ENCODE measurements around the gene PXMP2.

The PXMP2 gene

DNA sequence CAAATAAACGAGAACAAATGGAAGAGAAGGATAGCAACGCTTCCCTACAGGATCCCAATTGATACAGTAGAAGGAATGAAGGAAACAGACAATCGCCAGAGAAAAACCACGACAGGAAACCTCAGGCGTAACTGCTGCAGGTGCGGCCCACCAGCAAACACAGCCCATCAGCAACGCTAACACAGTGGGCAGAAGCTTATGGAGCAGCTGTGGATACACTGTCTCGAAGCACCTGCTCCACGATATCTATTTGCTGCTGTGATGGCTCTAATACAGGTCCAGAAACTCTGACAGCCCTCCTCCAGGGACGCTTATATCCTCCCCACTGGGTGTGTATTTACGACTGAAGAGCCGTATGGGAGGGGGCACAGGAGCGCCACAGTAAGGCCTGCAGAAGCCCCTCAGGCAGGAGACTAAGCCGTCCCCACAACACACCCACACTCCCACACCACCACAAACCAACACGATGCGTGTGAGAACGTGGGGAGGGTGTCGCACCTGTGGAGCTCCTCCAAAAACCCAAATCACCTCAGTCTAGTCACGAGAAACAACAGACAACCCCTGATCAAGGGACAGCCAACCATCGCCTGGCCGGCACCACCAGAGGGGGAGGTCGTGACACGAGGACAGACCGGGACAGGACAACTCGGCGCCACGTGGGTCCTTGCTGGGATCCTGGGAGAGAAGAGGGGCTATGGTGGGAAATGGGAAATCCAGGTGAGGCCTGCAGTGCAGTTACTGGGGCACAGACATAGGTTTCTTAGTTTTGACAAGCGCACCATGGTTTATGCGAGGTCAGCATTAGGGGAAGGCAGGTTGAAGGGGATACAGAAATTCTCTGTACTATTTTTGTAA, 24.3 kb upstream of the PXMP2 start:
- H3K9ac ChIP-seq (ENCODE audit: low read depth, low read length): no peak overlapping the region
- peaks cover 99% of the 10 kb centered on the region for H3K36me3 ChIP-seq (ENCODE audit: insufficient read depth, low read length)
- no peak overlapping the region for H3K4me3 ChIP-seq (ENCODE audit: low read length)
- H3K4me1 ChIP-seq (ENCODE audit: insufficient read depth, low read length): no peaks in the 10 kb centered on the region
- H3K9me3 ChIP-seq (ENCODE audit: insufficient read depth, low read depth, low read length): no peaks in the 10 kb centered on the region
- H3K27ac ChIP-seq (ENCODE audit: low read depth, low read length): no peak overlapping the region
- H3K27me3 ChIP-seq (ENCODE audit: insufficient read depth, low read length): no peaks in the 10 kb centered on the region
- 94% methylated on average over 29 of the region's 29 CpGs for WGBS

DNA sequence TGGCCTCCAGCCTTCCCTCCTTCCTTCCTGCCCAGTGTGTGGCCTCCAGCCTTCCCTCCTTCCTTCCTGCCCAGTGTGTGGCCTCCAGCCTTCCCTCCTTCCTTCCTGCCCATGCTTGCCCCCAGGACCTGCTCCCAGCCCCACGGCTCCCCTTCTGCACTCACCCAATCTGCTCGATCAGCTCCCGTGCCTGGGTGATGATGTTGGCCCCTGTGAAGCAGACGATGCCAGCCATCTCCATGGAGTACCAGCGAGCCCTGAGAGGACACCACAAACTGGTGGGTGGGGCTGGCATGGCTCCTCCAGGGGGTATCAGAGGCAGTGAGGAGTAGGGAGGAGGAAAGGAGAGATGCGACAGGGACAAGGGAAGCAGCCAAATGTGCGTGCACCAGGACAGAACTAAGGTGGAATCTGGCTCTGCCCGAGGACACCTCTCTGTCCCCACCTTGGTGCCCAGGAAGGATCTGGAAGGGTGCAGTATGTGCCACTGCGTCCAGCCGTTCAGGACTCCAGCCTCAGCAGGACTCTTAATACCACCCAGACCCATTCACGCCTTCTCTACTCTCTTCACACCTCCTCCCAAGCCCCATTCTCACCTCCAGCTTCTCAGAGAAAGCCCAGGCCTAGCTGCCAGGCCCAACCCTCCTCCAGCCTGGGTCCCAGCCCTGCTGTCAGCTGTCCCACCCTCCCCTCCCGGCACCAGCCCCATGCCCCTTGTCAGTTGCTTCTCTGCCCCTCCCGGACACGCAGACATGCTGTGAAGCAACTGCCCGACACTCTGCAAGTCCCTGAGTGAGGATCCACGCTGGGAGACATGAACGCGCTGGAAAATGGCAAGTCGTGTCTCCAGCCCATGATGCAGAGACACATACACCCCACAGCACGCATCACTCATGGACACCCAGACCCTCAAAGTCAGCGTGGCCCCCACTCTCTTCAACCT, 22.9 kb upstream of the PXMP2 start:
- 92% methylated on average over 21 of the region's 21 CpGs for WGBS
- Histone ChIP-seq H3K27ac (ENCODE audit: low read depth, low read length) (no peak overlapping the region), H3K9ac (ENCODE audit: low read depth, low read length) (no peak overlapping the region), H3K4me1 (ENCODE audit: insufficient read depth, low read length) (no peaks in the 10 kb centered on the region), H3K27me3 (ENCODE audit: insufficient read depth, low read length) (no peaks in the 10 kb centered on the region), H3K9me3 (ENCODE audit: insufficient read depth, low read depth, low read length) (no peaks in the 10 kb centered on the region), H3K4me3 (ENCODE audit: low read length) (no peak overlapping the region), H3K36me3 (ENCODE audit: insufficient read depth, low read length) (peaks cover 99% of the 10 kb centered on the region)

DNA sequence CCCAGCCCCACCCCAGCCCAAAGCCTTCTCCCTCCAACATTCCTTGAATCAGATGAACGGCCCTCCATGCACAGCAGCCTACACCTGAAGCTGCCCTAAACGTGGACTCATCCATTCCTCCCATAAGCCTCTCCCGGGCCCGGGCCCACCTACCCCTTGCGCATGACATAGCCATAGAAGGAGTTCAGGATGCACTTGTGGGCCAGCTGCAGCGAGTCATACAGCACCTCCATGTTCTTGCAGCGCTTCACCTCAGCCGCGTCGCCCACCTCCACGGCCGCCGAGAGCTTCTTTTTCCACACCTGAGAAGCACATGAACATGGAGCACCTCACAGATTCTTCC, 22.3 kb upstream of the PXMP2 start:
- H3K27ac ChIP-seq (ENCODE audit: low read depth, low read length): no peak overlapping the region
- no peaks in the 10 kb centered on the region for H3K4me1 ChIP-seq (ENCODE audit: insufficient read depth, low read length)
- no peak overlapping the region for H3K9ac ChIP-seq (ENCODE audit: low read depth, low read length)
- H3K9me3 ChIP-seq (ENCODE audit: insufficient read depth, low read depth, low read length): no peaks in the 10 kb centered on the region
- 95% methylated on average over 13 of the region's 13 CpGs for whole genome bisulfite sequencing
- no peak overlapping the region for H3K4me3 ChIP-seq (ENCODE audit: low read length)
- H3K27me3 ChIP-seq (ENCODE audit: insufficient read depth, low read length): no peaks in the 10 kb centered on the region
- H3K36me3 ChIP-seq (ENCODE audit: insufficient read depth, low read length): peaks cover 98% of the 10 kb centered on the region

DNA sequence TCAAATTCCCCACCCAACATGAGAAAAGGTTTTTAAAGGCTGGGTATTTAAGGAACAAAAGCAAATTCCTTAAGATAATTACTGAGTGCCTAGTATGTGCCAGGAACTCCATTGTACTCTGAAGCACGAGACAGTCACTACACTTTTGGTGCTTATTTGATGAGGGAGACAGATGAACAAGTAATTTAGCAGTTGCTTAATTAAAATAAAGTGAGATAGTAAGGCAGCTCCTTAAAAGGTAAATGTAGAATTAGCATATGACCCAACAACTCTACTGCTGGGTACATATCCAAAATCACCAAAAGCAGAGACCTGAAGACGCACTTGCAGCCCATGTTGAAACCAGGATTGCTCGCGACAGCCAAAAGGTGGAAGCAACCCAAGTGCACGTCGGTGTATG, 21.6 kb upstream of the PXMP2 start:
- no peaks in the 10 kb centered on the region for H3K9me3 ChIP-seq (ENCODE audit: insufficient read depth, low read depth, low read length)
- H3K27ac ChIP-seq (ENCODE audit: low read depth, low read length): no peak overlapping the region
- H3K4me1 ChIP-seq (ENCODE audit: insufficient read depth, low read length): no peaks in the 10 kb centered on the region
- WGBS: 89% methylated on average over 6 of the region's 6 CpGs
- no peak overlapping the region for H3K4me3 ChIP-seq (ENCODE audit: low read length)
- H3K27me3 ChIP-seq (ENCODE audit: insufficient read depth, low read length): no peaks in the 10 kb centered on the region
- peaks cover 95% of the 10 kb centered on the region for H3K36me3 ChIP-seq (ENCODE audit: insufficient read depth, low read length)
- no peak overlapping the region for H3K9ac ChIP-seq (ENCODE audit: low read depth, low read length)

DNA sequence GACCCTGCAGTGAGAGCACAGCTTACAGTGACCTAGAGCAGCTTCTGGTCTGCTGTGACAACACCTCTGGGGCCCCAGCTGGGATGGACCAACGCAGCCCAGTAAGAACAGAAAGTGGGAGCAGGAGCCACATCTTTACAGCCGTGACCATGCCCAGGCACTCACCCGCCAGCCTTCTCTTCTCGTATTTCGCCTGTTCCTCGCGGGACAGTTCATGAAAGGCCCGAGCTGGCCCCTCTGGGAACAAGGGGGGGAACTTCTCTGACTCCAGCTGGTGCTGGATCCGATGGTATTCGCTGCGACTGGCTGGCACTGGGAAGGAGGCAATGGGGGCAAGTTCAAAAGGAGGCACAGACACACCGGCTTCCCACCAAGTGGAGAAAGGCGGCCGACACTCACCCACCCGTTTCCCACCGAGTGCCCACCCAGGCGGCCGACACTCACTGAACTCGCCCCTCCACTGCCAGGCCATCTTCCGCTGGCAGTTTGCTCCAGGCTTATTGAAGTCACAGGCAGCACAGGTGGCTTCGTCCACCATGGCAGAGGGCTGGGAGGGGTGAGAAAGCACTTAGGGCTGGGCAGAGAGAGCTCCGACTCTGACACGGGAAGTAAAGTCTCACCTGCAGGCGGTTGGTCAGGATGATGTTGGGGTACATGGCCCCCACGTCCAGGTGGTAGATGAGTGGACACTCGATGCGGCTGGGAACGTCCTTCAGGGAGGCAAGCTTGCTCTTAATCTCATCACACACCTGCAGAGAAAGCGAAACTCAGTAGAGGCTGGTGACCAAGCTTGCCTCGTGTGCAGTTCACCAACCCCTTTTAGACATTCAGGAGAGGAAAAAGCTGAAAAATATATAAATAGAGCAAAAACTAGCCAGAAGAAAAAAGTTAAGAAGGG, 18.9 kb upstream of the PXMP2 start:
- Histone ChIP-seq H3K9ac (ENCODE audit: low read depth, low read length) (no peak overlapping the region), H3K4me3 (ENCODE audit: low read length) (no peak overlapping the region), H3K27me3 (ENCODE audit: insufficient read depth, low read length) (no peaks in the 10 kb centered on the region), H3K4me1 (ENCODE audit: insufficient read depth, low read length) (no peaks in the 10 kb centered on the region), H3K27ac (ENCODE audit: low read depth, low read length) (no peak overlapping the region), H3K9me3 (ENCODE audit: insufficient read depth, low read depth, low read length) (no peaks in the 10 kb centered on the region), H3K36me3 (ENCODE audit: insufficient read depth, low read length) (peaks cover 95% of the 10 kb centered on the region)
- 97% methylated on average over 30 of the region's 30 CpGs for WGBS

DNA sequence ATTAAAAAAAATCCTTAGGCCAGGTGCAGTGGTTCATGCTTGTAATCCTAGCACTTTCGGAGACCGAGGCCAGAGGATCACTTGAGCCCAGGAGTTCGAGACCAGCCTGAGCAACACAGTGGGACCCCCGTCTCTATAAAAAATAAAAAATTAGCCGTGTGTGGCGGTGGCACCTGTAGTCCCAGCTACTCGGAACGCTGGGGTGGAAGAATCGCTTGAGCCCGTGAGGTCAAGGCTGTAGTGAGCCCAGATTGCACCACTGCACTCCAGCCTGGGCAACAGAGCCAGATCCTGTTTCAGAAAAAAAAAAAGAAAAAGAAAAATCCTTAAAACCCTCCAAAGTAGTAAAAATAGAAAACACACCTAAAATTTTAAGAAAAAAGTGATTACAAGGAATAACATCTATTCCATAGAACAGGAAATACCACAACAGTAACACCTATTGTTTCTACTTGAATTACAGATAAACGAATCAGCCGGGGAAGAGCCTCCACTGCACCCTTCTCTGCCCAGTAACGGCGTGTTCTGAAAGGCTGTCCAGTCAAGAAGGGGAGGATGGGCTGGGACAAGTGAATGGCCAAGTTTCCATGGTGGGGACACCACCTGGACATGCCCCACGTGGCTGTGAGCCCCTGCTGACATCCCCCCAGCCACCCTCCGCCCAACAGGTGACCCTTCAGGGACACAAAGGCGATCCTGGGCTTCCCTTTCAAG, 18.1 kb upstream of the PXMP2 start:
- Histone ChIP-seq H3K9me3 (ENCODE audit: insufficient read depth, low read depth, low read length) (no peaks in the 10 kb centered on the region), H3K27me3 (ENCODE audit: insufficient read depth, low read length) (no peaks in the 10 kb centered on the region), H3K4me1 (ENCODE audit: insufficient read depth, low read length) (no peaks in the 10 kb centered on the region), H3K4me3 (ENCODE audit: low read length) (no peak overlapping the region), H3K9ac (ENCODE audit: low read depth, low read length) (no peak overlapping the region), H3K27ac (ENCODE audit: low read depth, low read length) (no peak overlapping the region), H3K36me3 (ENCODE audit: insufficient read depth, low read length) (peaks cover 94% of the 10 kb centered on the region)
- 93% methylated on average over 17 of the region's 17 CpGs for WGBS

DNA sequence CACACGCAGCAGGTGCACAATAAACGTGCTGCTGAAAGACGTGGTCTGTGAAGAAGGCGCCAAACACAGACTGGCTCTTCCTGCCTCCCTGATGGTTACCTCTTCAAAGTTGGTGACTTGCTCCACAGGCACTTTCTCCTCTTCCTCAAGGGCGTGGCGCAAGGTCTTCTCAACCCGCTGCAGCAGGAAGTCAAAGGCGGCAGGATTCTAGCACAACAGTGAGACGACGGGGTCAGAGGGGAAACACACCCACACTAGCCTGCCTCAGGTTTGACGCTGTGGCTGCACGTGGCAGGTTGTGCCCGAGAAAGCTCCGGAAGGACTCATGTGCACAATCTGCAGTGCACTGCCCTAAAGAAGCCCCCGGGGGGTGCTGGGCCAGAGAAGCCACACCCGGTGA, 15.3 kb upstream of the PXMP2 start:
- Histone ChIP-seq H3K4me1 (ENCODE audit: insufficient read depth, low read length) (no peaks in the 10 kb centered on the region), H3K27ac (ENCODE audit: low read depth, low read length) (no peak overlapping the region), H3K27me3 (ENCODE audit: insufficient read depth, low read length) (no peaks in the 10 kb centered on the region), H3K9ac (ENCODE audit: low read depth, low read length) (no peak overlapping the region), H3K9me3 (ENCODE audit: insufficient read depth, low read depth, low read length) (no peaks in the 10 kb centered on the region), H3K4me3 (ENCODE audit: low read length) (no peak overlapping the region), H3K36me3 (ENCODE audit: insufficient read depth, low read length) (peaks cover 94% of the 10 kb centered on the region)
- 93% methylated on average over 16 of the region's 16 CpGs for WGBS

DNA sequence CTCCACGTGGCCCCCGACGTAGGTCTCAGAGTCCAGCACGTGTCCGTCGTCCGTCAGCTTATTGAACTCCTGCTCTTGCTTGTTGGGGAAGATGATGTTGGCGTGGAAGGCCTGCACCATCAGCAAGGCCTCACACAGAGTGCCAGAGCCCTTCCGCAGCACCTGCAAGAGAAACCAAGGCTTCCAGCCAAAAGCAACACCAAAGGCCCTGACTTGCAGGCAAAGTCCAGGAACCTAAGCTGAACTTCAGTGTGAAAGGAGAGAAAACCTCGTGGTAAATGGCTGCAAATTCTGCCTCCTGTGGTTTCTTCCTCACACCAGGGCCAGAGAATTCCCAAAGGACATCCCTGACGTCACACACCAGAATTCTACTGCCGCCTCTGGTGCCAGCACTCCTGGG, 14.7 kb upstream of the PXMP2 start:
- Histone ChIP-seq H3K4me1 (ENCODE audit: insufficient read depth, low read length) (no peaks in the 10 kb centered on the region), H3K27me3 (ENCODE audit: insufficient read depth, low read length) (no peaks in the 10 kb centered on the region), H3K4me3 (ENCODE audit: low read length) (no peak overlapping the region), H3K36me3 (ENCODE audit: insufficient read depth, low read length) (peaks cover 94% of the 10 kb centered on the region), H3K9me3 (ENCODE audit: insufficient read depth, low read depth, low read length) (no peaks in the 10 kb centered on the region), H3K27ac (ENCODE audit: low read depth, low read length) (no peak overlapping the region), H3K9ac (ENCODE audit: low read depth, low read length) (no peak overlapping the region)
- 94% methylated on average over 12 of the region's 12 CpGs for WGBS

DNA sequence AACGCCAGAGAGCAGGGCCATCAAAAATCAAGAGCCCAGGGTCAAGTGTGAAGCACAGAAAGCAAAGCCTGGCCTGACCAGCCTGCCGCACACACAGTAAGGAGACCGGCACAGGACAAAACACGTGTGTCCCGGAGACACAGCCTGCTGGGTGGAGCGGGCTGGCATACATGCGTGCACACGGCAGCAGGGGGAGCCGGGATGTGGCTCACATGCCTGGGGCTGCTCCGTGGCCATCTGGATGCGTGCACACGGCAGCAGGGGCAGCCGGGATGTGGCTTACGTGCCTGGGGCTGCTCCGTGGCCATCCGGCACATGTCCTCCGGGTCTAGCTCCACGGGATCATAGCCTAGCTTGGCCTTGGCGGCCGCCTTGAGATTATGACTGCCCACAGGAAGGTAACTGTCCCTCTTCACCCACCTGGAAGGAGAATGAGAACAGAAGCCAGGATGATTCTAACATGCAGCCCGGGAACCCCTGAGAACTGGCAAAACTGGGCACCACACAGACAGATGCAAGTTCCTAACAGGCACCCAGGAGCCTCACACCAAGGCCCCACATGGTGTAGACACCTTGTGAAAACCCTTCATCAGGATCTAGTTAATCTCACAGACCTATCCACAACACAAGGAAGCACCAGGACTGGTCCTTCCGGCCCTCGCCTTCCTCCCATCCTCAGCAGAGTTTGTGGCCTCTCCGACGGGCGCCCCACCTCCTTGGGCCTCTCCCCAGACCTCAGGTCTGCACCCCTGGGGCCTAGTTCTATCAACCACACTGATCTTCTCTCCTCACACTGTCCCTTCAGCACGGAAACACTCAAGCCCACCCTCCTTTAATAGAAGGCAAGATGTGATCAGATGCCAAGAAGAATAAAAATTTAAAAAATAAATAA, 13.9 kb upstream of the PXMP2 start:
- H3K9me3 ChIP-seq (ENCODE audit: insufficient read depth, low read depth, low read length): no peaks in the 10 kb centered on the region
- no peak overlapping the region for H3K4me3 ChIP-seq (ENCODE audit: low read length)
- H3K4me1 ChIP-seq (ENCODE audit: insufficient read depth, low read length): no peaks in the 10 kb centered on the region
- no peaks in the 10 kb centered on the region for H3K27me3 ChIP-seq (ENCODE audit: insufficient read depth, low read length)
- no peak overlapping the region for H3K27ac ChIP-seq (ENCODE audit: low read depth, low read length)
- no peak overlapping the region for H3K9ac ChIP-seq (ENCODE audit: low read depth, low read length)
- H3K36me3 ChIP-seq (ENCODE audit: insufficient read depth, low read length): peaks cover 94% of the 10 kb centered on the region
- 94% methylated on average over 26 of the region's 27 CpGs for WGBS

DNA sequence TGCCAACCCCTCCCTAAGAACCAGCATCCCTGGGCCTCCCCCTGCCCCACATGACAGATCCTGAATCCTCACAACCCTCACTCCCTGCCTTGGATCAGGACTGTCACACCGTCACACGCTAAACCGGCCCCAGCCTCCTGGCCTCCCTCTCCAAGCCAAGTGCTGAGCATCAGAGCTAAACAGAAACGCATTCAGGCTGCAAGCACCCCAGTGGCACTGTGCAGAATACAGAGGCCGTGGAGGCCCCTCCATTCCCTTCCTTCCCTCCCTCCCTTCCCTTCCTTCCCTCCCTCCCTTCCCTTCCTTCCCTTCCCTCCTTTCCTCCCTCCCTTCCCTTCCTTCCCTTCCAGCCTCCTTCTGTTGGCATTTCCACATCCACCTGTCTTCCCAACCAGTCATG, 12.8 kb upstream of the PXMP2 start:
- Histone ChIP-seq H3K4me1 (ENCODE audit: insufficient read depth, low read length) (no peaks in the 10 kb centered on the region), H3K9me3 (ENCODE audit: insufficient read depth, low read depth, low read length) (no peaks in the 10 kb centered on the region), H3K9ac (ENCODE audit: low read depth, low read length) (no peak overlapping the region), H3K4me3 (ENCODE audit: low read length) (no peak overlapping the region), H3K36me3 (ENCODE audit: insufficient read depth, low read length) (peaks cover 94% of the 10 kb centered on the region), H3K27me3 (ENCODE audit: insufficient read depth, low read length) (no peaks in the 10 kb centered on the region), H3K27ac (ENCODE audit: low read depth, low read length) (no peak overlapping the region)
- 95% methylated on average over 5 of the region's 5 CpGs for WGBS

Data from HUES64 (cell line).